T-helper 2 cell (primary cell): ENCODE measurements around the gene ZNF22.
"Not testable (repeated sequence)": the region's sequence is repeated elsewhere in the genome, so short reads cannot be mapped to it uniquely, and the experiment has no call there.

ENCODE experiments used
- DNase-seq, 5 experiments: peaks; one replicate each; pipeline versions ENCODE4 v3.0.0 to v3.0.0-alpha.2; 2012 to 2022

Gene ZNF22

DNA sequence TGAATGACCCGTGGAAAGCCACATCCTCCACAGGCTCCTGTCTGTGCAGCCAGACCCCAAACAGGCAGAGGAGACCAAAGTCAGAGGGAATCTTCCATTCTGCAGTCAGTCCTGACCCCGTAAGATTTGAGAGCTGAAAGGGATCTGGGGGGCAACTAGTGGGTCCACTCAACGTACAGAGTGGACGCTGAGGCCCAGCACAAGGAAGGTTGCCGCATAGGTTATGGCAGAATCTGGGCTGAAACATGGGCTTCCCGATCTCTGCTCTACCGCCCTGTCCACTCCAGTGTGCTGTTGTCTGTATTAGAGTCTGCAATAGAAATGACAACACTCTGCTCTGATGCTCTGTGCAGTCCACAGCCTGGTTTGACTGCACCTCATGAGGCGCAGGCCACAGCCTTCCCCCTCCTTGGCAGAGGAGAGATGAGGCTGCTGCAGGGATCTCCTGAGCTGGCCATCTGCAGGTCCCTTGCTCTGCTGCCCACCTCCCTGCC, 7.9 kb upstream of the ZNF22 start:
- DNase-seq: no peak

DNA sequence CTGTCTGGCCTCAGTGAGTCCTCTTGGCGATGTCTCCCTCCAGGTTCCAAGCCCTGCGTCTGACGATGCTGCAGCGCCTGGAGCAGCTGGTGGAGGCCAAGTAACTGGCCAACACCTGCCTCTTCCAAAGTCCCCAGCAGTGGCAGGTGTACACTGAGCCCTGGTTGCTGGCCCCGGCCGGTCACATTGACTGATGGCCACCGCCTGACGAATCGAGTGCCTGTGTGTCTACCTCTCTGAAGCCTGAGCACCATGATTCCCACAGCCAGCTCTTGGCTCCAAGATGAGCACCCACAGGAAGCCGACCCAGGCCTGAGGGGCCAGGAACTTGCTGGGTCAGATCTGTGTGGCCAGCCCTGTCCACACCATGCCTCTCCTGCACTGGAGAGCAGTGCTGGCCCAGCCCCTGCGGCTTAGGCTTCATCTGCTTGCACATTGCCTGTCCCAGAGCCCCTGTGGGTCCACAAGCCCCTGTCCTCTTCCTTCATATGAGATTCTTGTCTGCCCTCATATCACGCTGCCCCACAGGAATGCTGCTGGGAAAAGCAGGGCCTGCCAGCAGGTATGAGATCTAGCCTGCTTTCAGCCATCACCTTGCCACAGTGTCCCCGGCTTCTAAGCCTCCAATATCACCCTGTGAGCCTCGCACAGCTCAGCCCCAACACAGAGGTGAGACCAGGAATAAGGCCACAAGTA, 7.3 kb upstream of the ZNF22 start:
- no peak for DNase-seq

DNA sequence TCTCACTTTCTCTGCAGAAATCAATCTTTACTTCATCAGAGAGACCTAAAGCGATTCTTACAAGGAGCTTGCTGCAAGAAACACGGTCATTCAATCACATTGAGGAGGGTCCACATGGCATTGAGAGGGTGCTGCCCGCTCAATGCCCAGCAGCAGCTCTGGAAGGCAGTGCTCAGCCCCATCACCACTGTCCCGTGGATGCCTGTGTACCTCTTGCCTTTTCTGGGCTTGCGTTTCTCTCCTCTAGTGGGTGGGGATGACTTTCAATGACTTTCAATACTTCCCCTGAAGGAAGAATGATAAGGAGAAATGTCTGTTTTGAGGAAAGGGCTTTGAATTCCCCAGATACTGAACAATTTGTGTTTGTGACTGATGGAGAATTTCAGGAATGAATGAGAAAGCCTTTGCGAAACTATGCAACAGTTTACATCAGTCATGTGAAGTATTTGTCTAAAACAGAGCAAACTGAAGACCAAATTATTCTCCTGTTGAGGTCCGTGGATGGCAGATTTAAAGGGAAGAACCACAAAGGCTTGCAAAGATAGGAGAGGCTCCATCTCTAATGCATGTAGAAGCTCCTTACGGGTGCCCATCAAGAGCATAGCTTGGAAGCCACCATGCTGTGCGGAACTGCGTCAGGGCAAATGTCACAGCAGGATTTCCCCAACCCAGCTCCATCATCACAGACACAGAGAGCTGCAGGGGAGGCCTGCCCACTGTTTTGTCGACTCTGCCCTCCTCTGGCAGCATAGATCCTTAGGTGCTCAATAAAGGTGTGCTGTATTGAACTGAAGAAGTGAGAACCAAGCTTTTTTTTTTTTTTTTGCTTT, 6.6 kb upstream of the ZNF22 start:
- no peak for DNase-seq

DNA sequence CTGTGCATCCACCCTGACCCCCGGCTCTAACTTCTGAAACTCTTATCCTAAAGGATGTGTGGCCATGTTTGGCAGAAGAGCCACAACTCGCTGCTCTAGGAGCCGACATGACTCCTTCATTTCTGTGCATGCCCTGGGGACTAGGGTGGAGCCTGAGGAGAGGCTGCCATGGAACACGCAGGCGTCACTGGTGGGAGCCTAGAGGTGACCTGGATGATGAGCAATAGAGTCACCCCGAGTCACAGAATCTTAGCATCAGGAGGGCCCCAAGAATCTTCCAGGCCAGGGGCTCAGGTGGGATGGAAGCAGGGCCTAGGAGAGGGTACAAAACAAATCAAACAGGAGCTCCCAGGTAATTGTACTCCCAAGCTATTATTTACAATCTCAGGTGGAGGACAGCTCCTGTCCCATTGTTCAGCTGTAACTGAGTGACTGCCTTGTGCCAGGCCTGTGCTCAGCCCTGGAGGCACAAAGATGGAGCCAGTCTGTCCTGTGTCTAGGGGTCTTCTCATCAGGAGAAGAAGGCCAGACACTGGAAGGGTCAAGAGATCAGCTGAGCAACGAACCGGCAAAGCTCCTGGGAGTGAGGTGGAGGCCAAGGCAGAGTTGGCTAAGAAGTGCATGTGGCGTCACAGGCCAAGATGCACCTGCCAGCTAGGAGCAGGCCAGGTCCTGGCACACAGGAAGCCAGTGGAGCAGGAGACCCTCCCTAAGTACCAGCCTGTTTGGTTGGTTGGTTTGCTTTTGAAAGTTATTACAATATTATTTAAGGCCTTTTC, 5.8 kb upstream of the ZNF22 start:
- DNase-seq: no peak

DNA sequence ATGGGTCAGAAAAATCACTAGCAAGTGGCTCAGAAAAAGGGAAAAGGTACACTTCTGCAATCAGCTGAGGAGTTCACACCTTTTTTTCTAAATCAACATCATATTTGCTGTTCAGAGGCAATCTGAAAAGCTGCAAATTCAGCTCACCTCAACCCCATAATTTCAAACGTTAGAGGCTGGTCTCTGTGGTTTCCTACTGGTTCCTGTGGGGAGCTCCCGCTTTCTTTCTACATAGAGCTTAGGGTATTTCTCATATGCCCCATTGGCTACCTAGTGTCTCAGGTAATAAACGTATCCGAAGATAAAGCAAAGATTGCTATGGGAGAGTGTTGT, 5.2 kb upstream of the ZNF22 start:
- peak in 2 of 5 experiments; percentile 24 to 52 for DNase-seq

DNA sequence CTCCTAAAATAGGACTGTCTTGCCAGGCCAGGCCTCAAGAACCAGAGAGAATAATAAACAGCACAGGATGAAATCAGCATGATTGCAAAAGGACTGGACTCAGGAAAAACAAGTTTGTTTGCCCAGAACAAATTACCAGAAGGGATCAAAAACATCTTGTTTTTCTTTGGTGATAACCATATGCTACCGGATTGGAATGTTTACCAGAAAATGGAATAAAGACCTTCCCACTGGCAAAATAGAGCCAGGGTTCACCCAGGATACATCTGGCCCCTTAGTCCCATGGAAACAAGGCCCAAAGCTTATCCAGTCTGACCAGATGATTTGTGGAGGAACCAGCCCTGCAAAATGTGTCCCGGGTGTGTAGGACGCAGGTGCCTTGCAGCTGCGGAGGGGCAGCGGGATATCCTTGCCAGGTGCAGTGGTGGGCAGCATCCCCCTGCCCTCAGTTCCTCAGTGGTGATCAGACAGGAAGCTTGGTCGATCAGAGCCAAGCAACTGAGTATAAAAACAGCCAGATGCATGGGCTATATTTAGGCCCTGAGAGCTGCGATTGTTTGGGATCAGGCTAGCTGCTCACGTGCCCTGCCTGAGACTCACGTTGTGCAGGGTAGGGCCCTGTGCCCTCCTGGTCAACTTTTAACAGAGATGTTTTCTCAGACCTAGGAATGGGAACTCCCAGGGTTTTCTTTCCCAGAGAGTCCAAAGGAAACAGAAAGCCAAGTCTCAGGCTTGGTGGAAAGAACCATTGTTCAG, 4.6 kb upstream of the ZNF22 start:
- no peak for DNase-seq

DNA sequence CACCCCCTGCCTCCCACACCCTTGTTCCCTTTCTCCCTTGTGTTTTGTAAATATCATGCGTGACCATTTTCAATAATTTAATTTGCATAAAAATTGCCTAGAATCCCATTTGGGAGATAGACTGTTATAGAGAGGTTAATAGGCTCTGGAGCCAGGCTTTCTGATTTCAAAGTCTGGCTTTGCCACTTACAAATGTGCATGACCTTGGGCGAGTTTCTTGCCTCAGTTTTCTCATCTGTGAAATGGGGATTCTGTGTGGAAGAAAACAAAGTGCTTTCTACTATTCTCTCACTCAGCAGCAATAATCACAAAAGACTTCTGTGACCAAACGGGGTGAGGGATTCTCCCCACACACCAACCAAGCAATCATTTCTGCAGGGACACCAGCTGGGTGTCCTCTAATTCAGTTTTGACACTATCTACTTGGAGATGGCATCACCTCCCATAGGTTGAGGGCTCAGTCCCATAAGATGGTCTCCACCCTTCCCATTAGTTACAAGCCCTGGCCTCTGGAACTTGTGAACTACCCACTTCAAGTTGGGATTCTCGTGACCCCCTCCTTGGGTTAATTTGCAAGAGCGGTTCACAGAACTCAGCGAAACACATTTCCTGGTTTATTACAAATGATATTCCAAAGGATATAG, 3.5 kb upstream of the ZNF22 start:
- DNase-seq: no peak

DNA sequence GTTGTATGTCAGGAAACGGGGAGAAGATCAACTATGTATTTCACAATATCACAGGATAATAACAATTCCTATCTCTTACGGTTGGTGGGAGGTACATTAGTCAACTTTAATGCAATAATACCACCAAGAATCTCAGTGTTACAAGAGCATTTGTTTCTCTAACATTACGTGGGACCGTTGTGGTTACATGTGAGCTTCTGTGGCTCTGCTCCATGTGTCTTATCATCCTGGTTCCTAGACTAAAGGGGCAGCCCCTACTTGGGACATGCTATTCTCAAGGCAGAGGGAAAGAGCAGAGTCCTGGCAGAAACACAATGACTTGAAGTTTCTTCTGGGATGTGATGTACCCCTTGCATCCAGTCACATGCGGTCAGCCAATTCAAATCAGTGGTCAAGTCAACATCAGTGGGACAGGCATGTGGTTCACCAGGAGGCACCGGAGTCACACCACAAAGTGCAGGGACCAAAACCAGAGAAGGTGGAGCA, 2.5 kb upstream of the ZNF22 start:
- DNase-seq: no peak

DNA sequence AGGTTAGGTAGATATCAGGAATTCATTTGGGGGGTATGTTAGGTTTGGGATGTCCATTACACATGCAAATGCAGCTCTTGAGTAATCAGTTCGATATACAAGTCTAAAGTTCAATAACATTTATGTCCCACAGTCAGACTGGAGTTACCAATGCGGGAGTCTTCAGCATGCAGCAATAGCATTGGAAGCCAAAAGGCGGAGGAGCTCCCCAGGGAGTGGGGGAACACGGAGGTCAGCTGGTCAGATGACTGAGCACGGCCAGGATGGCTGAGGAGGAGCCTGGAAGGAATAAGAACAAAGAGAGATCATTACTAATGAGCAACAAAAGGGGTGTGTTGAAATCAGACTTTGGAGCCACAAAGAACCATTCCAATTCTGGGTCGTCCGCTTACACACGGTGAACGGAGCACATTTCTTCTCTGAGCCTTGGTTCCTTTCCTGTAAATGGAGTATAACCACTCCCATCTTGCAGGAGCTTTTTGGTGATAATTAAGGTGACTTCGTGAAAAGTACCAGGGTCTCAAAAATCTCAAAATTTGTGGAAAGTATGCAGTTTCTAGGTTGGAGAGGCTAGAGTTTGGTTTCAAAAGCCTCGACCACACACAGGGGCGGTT, 478 bp upstream of the ZNF22 start:
- DNase-seq: no peak

DNA sequence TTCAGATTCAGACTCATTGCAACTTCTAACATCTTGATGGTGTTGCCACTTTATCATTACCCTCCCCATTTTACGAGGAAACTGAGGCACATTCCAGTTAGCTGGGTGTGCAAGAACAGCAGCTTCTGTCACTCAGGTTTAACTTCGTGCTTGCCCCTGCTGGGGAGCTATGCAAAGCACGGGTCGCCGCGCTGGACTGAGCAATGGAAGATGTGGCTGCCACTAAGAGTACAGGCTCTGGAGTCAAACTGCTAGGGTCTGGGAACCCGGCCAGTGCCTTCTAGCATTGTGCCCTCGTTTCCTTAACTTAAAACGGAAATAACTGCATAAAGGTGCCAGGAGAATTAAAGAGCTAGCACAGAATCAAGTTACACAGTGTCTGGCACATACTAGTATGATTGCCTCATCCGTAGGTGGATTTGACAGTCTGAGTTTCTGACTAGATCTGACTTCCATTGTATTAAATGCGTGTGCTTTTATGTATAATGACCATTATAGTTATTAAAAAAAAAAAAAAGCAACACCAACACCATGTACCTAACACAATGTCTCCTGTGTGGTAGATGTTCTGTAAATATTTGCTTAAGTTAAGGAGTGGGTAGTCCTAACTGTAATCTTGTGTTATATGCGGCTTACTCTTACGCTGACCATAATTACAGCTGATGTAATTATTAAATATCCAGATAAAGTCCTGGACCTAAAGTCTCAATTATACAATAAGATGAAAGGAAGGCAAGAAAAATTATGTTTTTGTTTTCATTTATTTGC, 842 bp downstream of the ZNF22 start:
- peak in 4 of 5 experiments; percentile 22 to 79 (median 44) for DNase-seq

DNA sequence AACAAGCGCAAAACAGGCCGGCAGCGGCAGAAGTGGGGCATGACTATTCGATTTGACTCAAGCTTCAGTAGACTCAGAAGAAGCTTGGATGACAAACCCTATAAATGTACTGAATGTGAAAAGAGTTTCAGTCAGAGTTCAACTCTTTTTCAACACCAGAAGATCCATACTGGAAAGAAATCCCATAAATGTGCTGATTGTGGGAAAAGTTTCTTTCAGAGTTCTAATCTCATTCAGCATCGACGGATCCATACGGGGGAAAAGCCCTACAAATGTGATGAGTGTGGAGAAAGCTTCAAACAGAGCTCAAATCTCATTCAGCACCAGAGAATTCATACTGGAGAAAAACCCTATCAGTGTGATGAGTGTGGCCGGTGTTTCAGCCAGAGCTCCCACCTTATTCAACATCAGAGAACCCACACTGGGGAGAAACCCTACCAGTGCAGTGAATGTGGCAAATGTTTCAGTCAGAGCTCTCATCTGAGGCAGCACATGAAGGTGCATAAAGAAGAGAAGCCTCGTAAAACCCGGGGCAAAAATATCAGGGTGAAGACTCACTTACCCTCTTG, 2.8 kb downstream of the ZNF22 start:
- DNase-seq: no peak

DNA sequence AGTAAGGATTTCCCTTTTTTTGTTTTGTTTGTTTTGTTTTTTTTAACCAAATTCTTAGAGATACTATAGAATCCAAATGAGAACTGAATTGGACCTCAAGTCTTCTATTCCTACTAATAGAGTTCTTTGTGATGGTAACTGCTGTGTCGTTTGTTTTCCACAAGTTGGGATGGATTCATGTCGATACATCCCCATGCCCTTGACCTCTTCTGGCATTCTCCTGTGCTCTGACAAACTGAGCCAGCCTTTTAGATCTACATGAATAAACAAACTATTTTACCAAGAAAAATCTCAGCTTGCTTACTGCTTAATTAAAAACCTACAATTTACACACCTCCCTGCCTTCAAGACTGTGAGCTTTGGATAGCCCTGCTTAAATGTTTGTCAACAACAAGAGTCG, 3.9 kb downstream of the ZNF22 start:
- DNase-seq: no peak

DNA sequence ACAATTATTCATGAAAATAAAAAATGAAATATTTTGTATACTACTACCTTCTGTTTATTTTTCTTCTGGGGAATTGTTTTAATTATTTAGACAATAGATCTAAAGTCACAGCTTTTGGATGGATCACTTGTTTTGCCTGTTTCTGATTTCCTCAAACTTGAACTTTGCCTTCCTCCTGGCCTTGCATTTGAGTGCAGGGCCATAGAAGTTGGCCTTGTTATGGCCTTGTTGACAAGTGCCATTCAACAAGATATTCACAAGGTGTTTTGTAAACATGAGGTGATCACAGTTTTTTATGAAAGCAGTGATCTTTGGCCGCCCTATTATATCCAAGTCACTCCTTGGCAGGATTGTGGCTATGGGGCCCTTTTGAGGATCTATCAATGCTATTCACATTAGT, 4.6 kb downstream of the ZNF22 start:
- DNase-seq: no peak

DNA sequence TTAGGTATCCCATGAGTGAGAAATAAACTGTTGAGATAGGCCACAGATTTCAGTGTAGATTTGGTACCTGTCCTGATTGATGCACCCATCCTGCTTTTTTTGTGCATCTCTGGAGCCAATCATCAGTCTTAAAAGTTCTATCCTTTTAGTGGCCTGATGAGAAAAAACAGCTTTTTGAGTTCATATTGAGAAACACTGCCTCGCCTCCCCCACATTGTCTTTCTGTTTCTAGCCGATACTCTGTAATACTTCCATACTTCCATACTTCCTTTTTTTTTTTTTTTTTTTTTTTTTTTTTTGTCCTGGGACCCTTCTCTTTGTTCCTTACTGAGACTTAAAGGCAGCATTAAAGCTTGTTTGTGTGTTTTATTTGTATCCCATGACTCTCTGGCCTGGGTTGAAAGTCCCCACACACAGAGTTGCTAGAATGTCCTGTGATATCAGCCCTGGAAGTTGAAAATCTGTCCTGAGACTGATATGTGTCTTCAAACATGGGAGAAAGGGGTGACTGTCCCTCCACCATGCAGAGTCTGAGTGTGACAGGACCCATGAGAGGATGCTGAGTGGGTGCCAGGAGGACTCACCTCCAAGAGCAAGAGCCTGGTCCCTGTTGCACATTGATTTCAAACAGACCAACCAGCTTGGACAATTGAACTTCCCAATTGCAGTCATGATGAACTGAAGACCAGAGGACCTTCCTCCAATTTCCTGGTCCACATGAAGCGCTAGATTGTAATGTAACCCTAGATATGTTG, 5.7 kb downstream of the ZNF22 start:
- DNase-seq: no peak

DNA sequence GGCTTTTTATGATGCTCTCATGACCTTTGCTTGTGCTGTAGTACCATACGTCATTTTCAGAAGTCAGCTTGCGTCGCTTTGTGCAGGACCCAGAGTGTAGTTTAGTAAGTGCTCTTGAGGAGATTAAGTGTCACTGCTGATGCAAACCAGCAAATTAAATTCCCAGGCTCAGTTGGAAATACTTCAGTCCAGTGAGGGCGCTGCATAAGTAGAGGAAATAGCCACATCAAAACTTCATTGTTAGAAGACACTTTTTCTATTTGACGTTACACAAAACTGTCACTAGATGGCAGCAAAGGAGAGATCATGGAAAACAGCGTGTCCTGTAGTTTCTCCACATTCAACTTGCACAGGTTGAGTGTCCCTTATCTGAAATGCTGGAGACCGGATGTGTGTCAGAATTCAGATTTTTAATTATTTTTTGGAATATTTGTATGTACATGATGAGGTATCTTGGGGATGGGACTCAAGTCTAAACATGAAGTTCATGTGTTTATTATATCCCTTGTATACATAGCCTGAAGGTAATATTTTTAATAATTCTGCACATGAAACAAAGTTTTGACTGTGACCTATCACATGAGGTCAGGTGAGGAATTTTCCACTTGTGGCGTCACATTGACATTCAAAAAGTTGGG, 7.9 kb downstream of the ZNF22 start:
- DNase-seq: peak in 2 of 5 experiments; percentile 33 to 64

DNA sequence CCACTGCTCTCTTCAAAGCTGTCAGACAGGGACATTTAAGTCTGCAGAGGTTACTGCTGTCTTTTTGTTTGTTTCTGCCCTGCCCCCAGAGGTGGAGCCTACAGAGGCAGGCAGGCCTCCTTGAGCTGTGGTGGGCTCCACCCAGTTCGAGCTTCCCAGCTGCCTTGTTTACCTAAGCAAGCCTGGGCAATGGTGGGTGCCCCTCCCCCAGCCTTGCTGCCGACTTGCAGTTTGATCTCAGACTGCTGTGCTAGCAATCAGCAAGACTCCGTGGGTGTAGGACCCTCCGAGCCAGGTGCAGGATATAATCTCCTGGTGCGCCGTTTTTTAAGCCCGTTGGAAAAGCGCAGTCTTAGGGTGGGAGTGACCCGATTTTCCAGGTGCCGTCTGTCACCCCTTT, 13.8 kb downstream of the ZNF22 start:
- DNase-seq: not testable (repeated sequence)

DNA sequence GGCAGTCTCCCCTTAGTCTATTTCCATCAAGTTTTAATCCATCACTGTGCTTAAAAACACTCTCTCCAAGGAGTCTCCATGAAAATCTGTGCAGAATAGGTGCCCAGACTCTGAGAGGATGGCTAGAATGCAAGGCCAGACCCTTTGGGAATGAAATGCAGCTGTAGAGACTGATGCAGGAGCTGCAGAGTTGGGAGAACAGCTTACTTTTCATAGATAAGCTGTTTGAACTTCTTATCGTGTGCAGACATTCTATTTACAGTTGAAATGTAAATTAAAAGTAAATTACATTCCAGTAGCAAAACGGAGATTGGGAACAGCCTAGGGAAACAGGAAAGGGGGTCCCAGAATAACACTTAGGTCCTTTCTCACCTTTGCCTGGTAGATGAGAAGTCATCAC, 14.9 kb downstream of the ZNF22 start:
- no peak for DNase-seq

DNA sequence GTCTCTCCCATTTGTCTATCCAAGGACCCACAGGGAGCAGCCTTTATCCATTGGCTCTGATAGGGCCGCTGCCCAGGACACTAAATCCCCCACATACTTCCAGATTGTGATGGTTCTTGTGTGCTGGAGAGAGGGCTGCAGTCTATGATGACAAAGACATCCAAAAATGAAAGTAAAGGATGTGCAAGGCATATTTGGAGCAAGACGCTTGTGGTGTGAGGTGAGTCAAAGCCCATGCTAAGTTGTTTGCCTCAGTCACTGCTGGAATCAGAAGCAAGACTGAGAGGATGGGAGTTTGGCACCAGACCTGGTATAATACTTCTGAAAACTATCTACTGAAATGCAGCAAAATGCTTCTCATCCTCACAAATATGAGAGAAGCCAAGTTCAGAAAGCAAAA, 22.7 kb downstream of the ZNF22 start:
- DNase-seq: no peak

DNA sequence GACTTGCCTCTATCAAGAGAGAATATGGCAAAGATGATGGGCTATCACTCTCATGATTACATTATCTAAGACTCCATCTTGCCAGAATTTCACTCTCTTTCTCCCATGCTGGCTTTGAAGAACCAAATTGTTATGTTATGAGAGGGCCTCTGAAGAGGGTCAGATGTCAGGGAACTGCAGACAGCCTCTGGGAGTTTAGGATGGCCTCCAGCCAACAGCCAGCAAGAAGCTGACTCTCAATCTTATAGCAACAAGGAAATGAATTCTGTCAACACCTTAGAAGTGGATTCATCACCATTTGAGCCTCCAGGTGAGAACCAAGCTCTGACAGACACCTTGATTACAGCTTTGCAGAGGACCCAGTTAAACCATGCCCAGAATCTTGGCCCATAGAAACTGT, 33.6 kb downstream of the ZNF22 start:
- no peak for DNase-seq
